Pancreas (tissue), 10 donors: Measurements from ENCODE around the gene PLD1. TPM values are rescaled to one million over a fixed set of nuclear protein-coding genes. Genes with fewer than 3 reads are reported as not detected.

ENCODE experiments used
- ATAC-seq, 4 donors: fragments of 200-7000 bp; cut with Tn5 transposase; one replicate each; pipeline versions ENCODE4 v1.8.0 to v1.9.1; 2020; ENCODE audit warnings: mild to moderate bottlenecking in 4 of 4, moderate library complexity in 4 of 4
- DNase-seq, 6 donors: peaks; one replicate each; pipeline ENCODE4 v3.0.0-alpha.2; 2020
- FAIRE-seq: peaks from 2 replicates; lab custom pipeline; 2012; peaks lifted over from hg19 to GRCh38; lab: Jason Lieb, UNC
- H3K27ac ChIP-seq, 4 donors: fragments of 200-600 bp; sonication (generic); 1 replicate in 3 of 4; 2 replicates in 1 of 4; pipeline versions ENCODE4 v1.5.0 to v1.8.0; 2020
- H3K27me3 ChIP-seq, 4 donors: fragments of 200-600 bp; one replicate each; pipeline ENCODE4 v1.8.0; 2021
- H3K36me3 ChIP-seq, 3 donors: fragments of 200-600 bp; sonication (generic) in 1 of 3; one replicate each; pipeline versions ENCODE4 v1.5.0 to v1.8.0; 2020 to 2021
- H3K4me1 ChIP-seq, 3 donors: fragments of 200-600 bp; one replicate each; pipeline ENCODE4 v1.8.0; 2021
- H3K4me3 ChIP-seq, 4 donors: fragments of 200-600 bp; sonication (generic) in 2 of 4; one replicate each; pipeline versions ENCODE4 v1.5.0 to v1.8.0; 2020 to 2021
- H3K9me3 ChIP-seq, 4 donors: fragments of 200-600 bp; one replicate each; pipeline ENCODE4 v1.8.0; 2021
- CTCF ChIP-seq, 4 donors: fragments of 200-600 bp; sonication (generic) in 3 of 4; IDR thresholded peaks; one replicate each; pipeline versions ENCODE4 v1.5.0 to v1.8.0; 2021; ENCODE audit warnings: antibody characterized with exemption in 4 of 4
- WGBS, 2 donors: extraction: QIAGEN DNeasy Blood & Tissue Kit; methylation state at CpG; one replicate each; pipeline ENCODE4 v1.1.7; 2013; 5-methylcytosine and 5-hydroxymethylcytosine counted together
- intact Hi-C, 3 donors: fragments of 100-400 bp; cut with DNase I; formaldehyde crosslinking; loops; one replicate each; pipeline versions ENCODE4 v1.11.1 to v1.14.2; 2022
- polyA plus RNA-seq, 2 donors: library from polyadenylated mRNA; stranded (reverse); fragments of 200-250 nt; gene quantifications; one replicate each; pipeline ENCODE4 v1.2.3, GENCODE V29; 2013
- total RNA-seq, 6 donors: library from RNA; stranded (reverse); fragmentation: NEBNext Ultra II Directional in 4 of 6; extraction: Animal tissue kit (Norgen Biotek cat#: 25700) in 4 of 6; gene quantifications; one replicate each; pipeline versions ENCODE4 v1.2.1 to v1.2.4, GENCODE V29; 2021 to 2023
- donor health status: healthy with polysubstance abuse.
- donor health status: DM: no; HTN: no; CAD: no; lungs with moderate emphysema.
- donor health status: DM: no; HTN: no; CAD: no.
- donor health status: control.
- donor health status: control.
- donor health status: Bipolar disorder and iron deficiency.
- donor health status: DM: yes; HTN: yes; CAD: no.
- donor health status: DM: no; HTN: no; CAD: no.
- donor health status: DM: no; HTN: no; CAD: no.
- donor health status: DM: yes; HTN: yes; CAD: no.

Gene PLD1
- total and polyA plus RNA-seq, 8 donors = 14.7 to 62.1 (median 33.7) TPM

GRCh38 chr3:171769461-171769860 is 40.8 kb downstream of the PLD1 start:
- DNase-seq = no peak
- intact Hi-C loops = loop anchor here in 1 of 3 donors (10.0 kb wide), 1 partner anchor 55 kb away; no protein-coding TSS in a partner anchor
- no peak for ATAC-seq
- Histone ChIP-seq H3K4me3 (peak overlapping the region in 3 of 4 donors; percentile 0 to 38 (median 37)), H3K4me1 (peaks cover 0 to 13% (median 11%) of the 10 kb centered on the region in 3 donors), H3K27me3 (no peaks in the 10 kb centered on the region), H3K27ac (peak overlapping the region in 2 of 4 donors; percentile 28 to 68), H3K36me3 (no peaks in the 10 kb centered on the region), H3K9me3 (no peaks in the 10 kb centered on the region)
- WGBS, 2 donors = 40 to 75% methylated on average over 3 of the region's 3 CpGs
- FAIRE-seq = no peak
- TF ChIP-seq CTCF (IDR thresholded peaks at IDR 0.05) = no peak

- Histone ChIP-seq H3K27me3 (no peaks in the 10 kb centered on the region), H3K4me1 (peaks cover 0 to 13% (median 11%) of the 10 kb centered on the region in 3 donors), H3K27ac (peak overlapping the region in 2 of 4 donors; percentile 28 to 68), H3K36me3 (no peaks in the 10 kb centered on the region), H3K4me3 (peak overlapping the region in 3 of 4 donors; percentile 0 to 38 (median 37)), H3K9me3 (no peaks in the 10 kb centered on the region)
- DNase-seq = no peak
- FAIRE-seq = no peak
- TF ChIP-seq CTCF (IDR thresholded peaks at IDR 0.05) = no peak
- WGBS, 2 donors = 27 to 32% methylated on average over 4 of the region's 4 CpGs
- no peak for ATAC-seq
- intact Hi-C loops = loop anchor here in 1 of 3 donors (10.0 kb wide), 1 partner anchor 54 kb away; no protein-coding TSS in a partner anchor
These were observed 41.3 kb downstream of the PLD1 start for GRCh38 chr3:171768986-171769385.

- no peak for TF ChIP-seq CTCF (IDR thresholded peaks at IDR 0.05)
- Histone ChIP-seq H3K4me3 (peak overlapping the region in 3 of 4 donors; percentile 0 to 38 (median 37)), H3K27ac (peak overlapping the region in 2 of 4 donors; percentile 28 to 68), H3K4me1 (peaks cover 0 to 13% (median 11%) of the 10 kb centered on the region in 3 donors), H3K9me3 (no peaks in the 10 kb centered on the region), H3K27me3 (no peaks in the 10 kb centered on the region), H3K36me3 (no peaks in the 10 kb centered on the region)
- FAIRE-seq = no peak
- intact Hi-C loops = loop anchor here in 1 of 3 donors (10.0 kb wide), 1 partner anchor 54 kb away; no protein-coding TSS in a partner anchor
- no peak for ATAC-seq
- no peak for DNase-seq
- 55 to 62% methylated on average over 10 of the region's 10 CpGs for WGBS, 2 donors
These were observed 41.9 kb downstream of the PLD1 start for GRCh38 chr3:171768281-171768900.

GRCh38 chr3:171765511-171765887 is 44.8 kb downstream of the PLD1 start:
- intact Hi-C loops = loop anchor here in 1 of 3 donors (10.0 kb wide), 1 partner anchor 51 kb away; no protein-coding TSS in a partner anchor
- DNase-seq (no peak), FAIRE-seq (no peak), ATAC-seq (no peak)
- H3K27ac ChIP-seq = no peak overlapping the region
- H3K36me3 ChIP-seq = no peaks in the 10 kb centered on the region
- no peak for TF ChIP-seq CTCF (IDR thresholded peaks at IDR 0.05)
- no peak overlapping the region for H3K4me3 ChIP-seq
- WGBS, 2 donors = 65 to 73% methylated on average over 5 of the region's 5 CpGs
- no peaks in the 10 kb centered on the region for H3K27me3 ChIP-seq
- H3K9me3 ChIP-seq = no peaks in the 10 kb centered on the region
- H3K4me1 ChIP-seq = peaks cover 0 to 5% (median 0%) of the 10 kb centered on the region in 3 donors

GRCh38 chr3:171763392-171763791 is 46.9 kb downstream of the PLD1 start:
- no peaks in the 10 kb centered on the region for H3K36me3 ChIP-seq
- intact Hi-C loops = loop anchor here in 1 of 3 donors (10.0 kb wide), 1 partner anchor 49 kb away; no protein-coding TSS in a partner anchor
- no peaks in the 10 kb centered on the region for H3K9me3 ChIP-seq
- no peak for TF ChIP-seq CTCF (IDR thresholded peaks at IDR 0.05)
- FAIRE-seq (no peak), ATAC-seq (no peak), DNase-seq (no peak)
- no peak overlapping the region for H3K4me3 ChIP-seq
- peaks cover 0 to 13% (median 0%) of the 10 kb centered on the region in 3 donors for H3K4me1 ChIP-seq
- WGBS, 2 donors = 50 to 85% methylated on average over 1 of the region's 2 CpGs
- no peaks in the 10 kb centered on the region for H3K27me3 ChIP-seq
- no peak overlapping the region for H3K27ac ChIP-seq
